Fibroblast of pulmonary artery (primary cell): ENCODE measurements around the gene RAMP2.

ENCODE experiments used
- DNase-seq: peaks from one replicate; pipeline ENCODE4 v3.0.0-alpha.2; 2010; ENCODE audit warnings: low read depth
- H3K4me3 ChIP-seq: replicated peaks from 2 replicates; pipeline ENCODE4 v1.5.1; 2011; ENCODE audit warnings: low read depth, mild to moderate bottlenecking, control low read depth, low read length, moderate library complexity
- TF ChIP-seq, protein P1 (sequence below): IDR thresholded peaks from 2 replicates; pipeline ENCODE4 v1.5.1; 2011; ENCODE audit warnings: mild to moderate bottlenecking, control low read depth, low read length, inconsistent platforms; ENCODE audit errors: missing control alignments

The RAMP2 gene

DNA sequence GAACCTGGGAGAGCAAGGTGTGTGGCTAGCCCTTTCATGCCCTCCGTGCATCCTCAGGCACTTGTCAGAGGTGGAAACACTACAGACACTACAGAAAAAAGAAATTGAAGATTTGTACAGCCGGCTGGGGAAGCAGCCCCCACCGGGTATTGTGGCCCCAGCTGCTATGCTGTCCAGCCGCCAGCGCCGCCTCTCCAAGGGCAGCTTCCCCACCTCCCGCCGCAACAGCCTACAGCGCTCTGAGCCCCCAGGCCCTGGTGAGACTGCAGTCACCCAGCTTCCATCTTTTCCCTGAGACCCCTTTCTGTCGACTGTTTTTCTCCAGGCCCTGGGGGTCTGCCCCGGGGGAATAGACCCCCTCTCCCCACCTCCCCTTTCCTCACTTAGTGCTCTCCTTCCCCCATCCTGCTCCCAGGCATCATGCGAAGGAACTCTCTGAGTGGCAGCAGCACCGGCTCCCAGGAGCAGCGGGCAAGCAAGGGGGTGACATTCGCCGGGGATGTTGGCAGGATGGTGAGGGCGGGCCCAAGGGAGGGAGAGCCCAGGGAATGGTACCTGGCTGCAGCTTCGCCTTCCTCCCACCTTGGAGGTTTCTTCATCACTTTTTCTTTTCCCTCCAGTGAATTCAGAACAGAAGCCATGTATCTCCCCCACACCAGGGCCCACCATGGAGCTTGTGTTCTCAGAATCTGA, 35.2 kb downstream of the RAMP2 start:
- H3K4me3 ChIP-seq, result no peak overlapping the region
- TF ChIP-seq, protein P1, sequence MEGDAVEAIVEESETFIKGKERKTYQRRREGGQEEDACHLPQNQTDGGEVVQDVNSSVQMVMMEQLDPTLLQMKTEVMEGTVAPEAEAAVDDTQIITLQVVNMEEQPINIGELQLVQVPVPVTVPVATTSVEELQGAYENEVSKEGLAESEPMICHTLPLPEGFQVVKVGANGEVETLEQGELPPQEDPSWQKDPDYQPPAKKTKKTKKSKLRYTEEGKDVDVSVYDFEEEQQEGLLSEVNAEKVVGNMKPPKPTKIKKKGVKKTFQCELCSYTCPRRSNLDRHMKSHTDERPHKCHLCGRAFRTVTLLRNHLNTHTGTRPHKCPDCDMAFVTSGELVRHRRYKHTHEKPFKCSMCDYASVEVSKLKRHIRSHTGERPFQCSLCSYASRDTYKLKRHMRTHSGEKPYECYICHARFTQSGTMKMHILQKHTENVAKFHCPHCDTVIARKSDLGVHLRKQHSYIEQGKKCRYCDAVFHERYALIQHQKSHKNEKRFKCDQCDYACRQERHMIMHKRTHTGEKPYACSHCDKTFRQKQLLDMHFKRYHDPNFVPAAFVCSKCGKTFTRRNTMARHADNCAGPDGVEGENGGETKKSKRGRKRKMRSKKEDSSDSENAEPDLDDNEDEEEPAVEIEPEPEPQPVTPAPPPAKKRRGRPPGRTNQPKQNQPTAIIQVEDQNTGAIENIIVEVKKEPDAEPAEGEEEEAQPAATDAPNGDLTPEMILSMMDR, result no peak
- DNase-seq, result no peak

DNA sequence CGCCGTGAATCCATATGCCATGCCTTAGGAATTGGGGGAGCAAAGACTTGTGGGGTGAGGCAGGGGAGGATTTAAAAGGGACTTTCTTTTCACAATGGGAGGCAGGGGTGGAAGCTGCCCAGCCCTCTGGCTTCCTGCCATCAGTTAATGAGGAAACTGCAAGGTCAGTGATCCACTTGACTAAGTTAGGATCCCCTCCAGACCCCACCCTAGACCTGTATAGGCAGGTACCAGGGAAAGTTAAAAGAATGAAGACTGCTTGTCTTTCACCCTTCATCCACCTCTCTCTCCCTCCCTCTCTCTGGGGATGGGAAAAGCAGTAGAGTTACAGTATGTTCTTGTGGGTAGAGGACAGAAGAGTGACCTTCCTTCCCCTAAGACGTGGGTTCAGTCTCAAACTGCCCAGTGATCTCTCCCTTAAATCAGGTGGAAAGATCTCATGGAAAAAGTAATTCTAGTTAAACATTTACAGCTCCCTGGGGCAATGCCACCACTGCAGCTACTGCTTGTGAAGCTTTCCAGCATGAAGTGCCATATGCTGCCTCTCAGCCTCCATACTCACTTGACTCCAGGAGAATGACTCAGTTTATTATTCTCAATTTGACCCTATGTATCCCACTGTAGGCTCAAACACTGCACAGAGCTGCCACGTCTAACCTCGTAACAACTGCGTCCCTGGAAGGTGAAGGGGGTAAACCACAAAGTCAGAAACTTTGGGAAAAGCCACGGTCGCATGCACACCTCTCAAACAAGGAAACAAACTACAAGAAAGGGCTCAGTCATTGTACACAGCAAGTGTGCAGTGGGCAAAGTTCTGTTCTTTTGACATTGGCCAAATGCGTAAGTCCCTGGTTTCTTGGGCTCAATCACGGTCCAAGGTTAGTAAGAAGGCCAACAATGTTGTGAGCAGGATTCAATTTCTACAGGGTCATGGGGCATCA, 36.3 kb downstream of the RAMP2 start:
- H3K4me3 ChIP-seq, result peak overlapping the region; percentile 78
- TF ChIP-seq, protein P1, result no peak
- no peak for DNase-seq

DNA sequence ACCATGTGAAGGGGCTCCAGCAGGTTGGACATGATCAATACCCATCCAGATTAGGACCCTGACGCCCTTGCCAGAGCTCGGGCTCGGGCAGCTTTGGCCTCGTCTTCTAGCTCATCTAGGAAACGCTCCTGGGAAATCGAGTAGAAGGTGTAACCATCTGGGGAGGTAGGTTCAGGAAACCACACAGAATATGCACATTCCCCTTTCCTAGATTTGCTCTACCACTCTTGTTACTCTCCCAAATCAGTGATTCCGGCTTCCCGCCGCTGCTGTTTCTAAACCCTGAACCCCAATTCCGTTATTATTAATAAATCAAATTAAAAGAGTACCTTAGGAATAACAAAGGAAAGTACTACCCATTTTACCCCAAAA, 37.0 kb downstream of the RAMP2 start:
- H3K4me3 ChIP-seq, result peak overlapping the region; percentile 78
- TF ChIP-seq, protein P1, result no peak
- no peak for DNase-seq

DNA sequence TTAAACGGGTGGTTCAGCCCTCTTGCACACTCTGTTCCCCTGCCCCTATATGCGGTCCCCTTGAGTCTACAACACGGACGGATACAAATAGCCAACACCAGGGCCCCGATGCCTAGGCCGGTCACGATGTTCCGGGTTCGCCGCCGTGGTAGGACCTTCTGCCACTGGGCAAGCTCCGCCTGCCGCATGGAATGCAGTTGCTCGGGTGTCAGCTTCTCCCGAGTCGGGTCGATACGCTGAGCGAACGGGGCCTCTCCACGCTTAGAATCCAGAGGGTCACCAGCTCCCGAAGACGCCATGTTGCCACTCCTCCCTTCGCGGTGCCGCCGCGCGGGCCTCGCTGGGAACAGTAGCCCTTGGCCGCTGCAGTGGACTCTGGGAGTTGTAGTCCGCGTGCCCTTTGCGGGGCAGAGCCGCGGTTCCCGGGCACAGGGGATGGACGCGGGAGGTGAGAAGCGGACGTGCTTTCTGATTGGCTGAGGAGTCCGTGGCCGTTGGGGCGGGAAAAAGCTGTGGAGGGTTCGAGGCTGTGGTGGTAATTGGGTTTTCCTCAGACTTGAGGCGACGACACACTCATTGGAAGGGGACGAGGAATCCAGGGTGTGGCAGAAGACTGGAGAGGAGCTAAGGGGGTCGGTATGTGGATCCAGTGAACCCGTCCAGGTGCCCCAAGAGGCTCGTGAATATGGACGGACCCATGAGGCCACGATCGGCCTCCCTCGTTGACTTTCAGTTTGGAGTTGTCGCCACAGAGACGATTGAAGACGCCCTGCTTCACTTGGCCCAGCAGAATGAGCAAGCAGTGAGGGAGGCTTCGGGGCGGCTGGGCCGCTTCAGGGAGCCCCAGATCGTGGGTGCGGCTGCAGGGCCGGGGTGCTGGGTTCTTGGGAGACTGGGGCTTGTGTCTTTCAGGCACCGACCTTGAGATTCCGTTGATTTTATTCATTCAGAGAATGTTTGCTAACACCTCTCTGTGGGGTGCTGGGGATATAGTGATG, 37.7 kb downstream of the RAMP2 start, which contains the start of the genes CNTD1 and COA3:
TSS of gene CNTD1 (plus strand) at position 479 of the 998 bp plus-strand sequence. CDS start at position 686, 207 bp downstream.
TSS of gene COA3 (minus strand) at position 322 of the 998 bp plus-strand sequence. CDS start at position 299, 23 bp downstream.
- H3K4me3 ChIP-seq, result peak within 1 kb of the TSS; percentile 78
- peak; percentile 86 for DNase-seq
- TF ChIP-seq, protein P1, result no peak

DNA sequence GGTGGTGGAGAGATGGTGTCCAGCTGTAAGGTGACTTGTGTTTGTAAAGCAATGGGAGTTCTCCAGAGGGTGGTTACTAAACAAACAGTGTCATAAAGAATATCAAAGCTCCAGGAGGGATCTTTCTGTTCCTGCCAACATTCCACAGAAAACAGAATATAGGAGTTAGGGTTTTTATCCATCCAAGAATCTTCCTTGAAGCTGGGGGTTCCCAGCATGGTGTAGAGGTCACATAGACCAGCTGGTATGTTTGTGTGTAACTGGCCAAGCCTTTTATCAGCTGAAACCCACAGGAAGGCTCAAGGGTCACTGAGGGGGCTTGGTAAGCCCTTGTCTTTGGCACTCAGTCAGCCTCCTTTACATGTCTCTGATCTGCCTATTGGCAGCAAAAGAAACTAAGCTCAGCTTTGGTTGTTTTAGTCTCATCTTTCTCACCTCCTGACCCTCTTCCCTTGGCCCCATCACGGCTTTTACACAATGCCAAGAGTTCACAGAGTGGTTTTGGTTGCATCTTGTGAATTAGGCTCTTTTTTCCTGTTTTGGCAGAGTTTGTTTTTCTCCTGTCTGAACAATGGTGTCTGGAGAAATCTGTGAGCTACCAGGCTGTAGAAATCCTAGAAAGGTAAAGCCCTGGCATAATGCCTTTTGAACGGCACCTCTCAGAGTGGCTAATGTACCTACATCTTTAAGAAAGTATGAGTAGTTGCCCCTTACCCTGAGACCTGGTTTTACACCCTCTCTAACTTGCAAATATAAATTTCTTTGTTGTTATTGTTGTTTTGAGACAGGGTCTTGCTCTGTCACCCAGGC, 42.3 kb downstream of the RAMP2 start:
- no peak for DNase-seq
- H3K4me3 ChIP-seq, result no peak overlapping the region
- TF ChIP-seq, protein P1, result no peak
